Natural killer cell (primary cell): ENCODE measurements around the gene CACYBP. TPM values are rescaled to one million over a fixed set of nuclear protein-coding genes. Genes with fewer than 3 reads are reported as not detected.
A peak's percentile ranks its signal among the peaks of the same experiment; 100 is the strongest.

Experiments
- ATAC-seq, 3 donors: fragments of 150-1000 bp in 2 of 3; fragments of 200-7000 bp in 1 of 3; cut with Tn5 transposase; 1 replicate in 1 of 3; 2 replicates in 2 of 3; pipeline ENCODE4 v1.10.0; 2021; ENCODE audit warnings: mild to moderate bottlenecking in 2 of 3, moderate library complexity in 2 of 3
- DNase-seq, 2 donors: peaks; one replicate each; pipeline versions ENCODE4 v3.0.0 to v3.0.0-alpha.2; 2013 to 2021; ENCODE audit warnings: mixed read lengths in 1 of 2
- H3K27ac ChIP-seq: one replicate; pipeline ENCODE4 v1.5.1; 2013; ENCODE audit warnings: mild to moderate bottlenecking, low read length
- H3K27me3 ChIP-seq: one replicate; pipeline ENCODE4 v1.6.1; 2013; ENCODE audit warnings: low read length; ENCODE audit not compliant: control insufficient read depth, insufficient read depth
- H3K36me3 ChIP-seq: one replicate; pipeline ENCODE4 v1.6.1; 2013; ENCODE audit warnings: low read length; ENCODE audit not compliant: control insufficient read depth, insufficient read depth
- H3K4me1 ChIP-seq: one replicate; pipeline ENCODE4 v1.6.1; 2013; ENCODE audit warnings: low read length; ENCODE audit not compliant: control insufficient read depth, insufficient read depth
- H3K4me3 ChIP-seq: one replicate; pipeline ENCODE4 v1.5.1; 2013; ENCODE audit warnings: low read length
- H3K9me3 ChIP-seq: one replicate; pipeline ENCODE4 v1.6.1; 2013; ENCODE audit warnings: low read length; ENCODE audit not compliant: control insufficient read depth, insufficient read depth
- H3K27ac Mint-ChIP-seq, 2 donors: one replicate each; pipeline ENCODE4 v1.8.0; 2022; ENCODE audit warnings: mild to moderate bottlenecking in 2 of 2, mixed read lengths in 2 of 2, moderate library complexity in 1 of 2
- H3K27me3 Mint-ChIP-seq, 2 donors: one replicate each; pipeline ENCODE4 v1.8.0; 2022; ENCODE audit warnings: low read depth in 2 of 2, mixed read lengths in 2 of 2
- H3K36me3 Mint-ChIP-seq: one replicate; pipeline ENCODE4 v1.8.0; 2022; ENCODE audit warnings: mixed read lengths
- H3K4me1 Mint-ChIP-seq, 2 donors: one replicate each; pipeline ENCODE4 v1.8.0; 2022; ENCODE audit warnings: mixed read lengths in 2 of 2
- H3K4me3 Mint-ChIP-seq: one replicate; pipeline ENCODE4 v1.8.0; 2022; ENCODE audit warnings: mild to moderate bottlenecking, moderate library complexity, mixed read lengths
- H3K9me3 Mint-ChIP-seq, 2 donors: one replicate each; pipeline ENCODE4 v1.8.0; 2022; ENCODE audit warnings: mixed read lengths in 2 of 2
- WGBS: methylation state at CpG from one replicate; pipeline ENCODE4 v1.1.7; 2013; ENCODE audit warnings: missing lambda C conversion rate; ENCODE audit not compliant: insufficient coverage; 5-methylcytosine and 5-hydroxymethylcytosine counted together
- intact Hi-C: fragments of 100-400 bp; cut with micrococcal nuclease; formaldehyde crosslinking; loops from one replicate; pipeline ENCODE4 v1.14.2; 2022
- total RNA-seq, 4 donors: library from RNA; stranded (reverse); fragments of 120-200 nt in 1 of 4; gene quantifications; one replicate each; pipeline versions ENCODE4 v1.2.3 to v1.2.4, GENCODE V29; 2013 to 2022
- TF ChIP-seq, protein P1 (sequence below): fragments of 200-600 bp; IDR thresholded peaks from one replicate; pipeline ENCODE4 v1.8.0; 2022; ENCODE audit warnings: antibody characterized with exemption

CACYBP gene
- 10 to 100 TPM; 43.8 to 55.4 (median 51.9) TPM for total RNA-seq
- total RNA-seq (2013): 70.6 TPM

GRCh38 chr1:174999936-175000696, at the start of gene CACYBP:
TSS of gene CACYBP (plus strand) at chr1:174999947. CDS start at chr1:175000181, 234 bp downstream.
- TF ChIP-seq, protein P1, sequence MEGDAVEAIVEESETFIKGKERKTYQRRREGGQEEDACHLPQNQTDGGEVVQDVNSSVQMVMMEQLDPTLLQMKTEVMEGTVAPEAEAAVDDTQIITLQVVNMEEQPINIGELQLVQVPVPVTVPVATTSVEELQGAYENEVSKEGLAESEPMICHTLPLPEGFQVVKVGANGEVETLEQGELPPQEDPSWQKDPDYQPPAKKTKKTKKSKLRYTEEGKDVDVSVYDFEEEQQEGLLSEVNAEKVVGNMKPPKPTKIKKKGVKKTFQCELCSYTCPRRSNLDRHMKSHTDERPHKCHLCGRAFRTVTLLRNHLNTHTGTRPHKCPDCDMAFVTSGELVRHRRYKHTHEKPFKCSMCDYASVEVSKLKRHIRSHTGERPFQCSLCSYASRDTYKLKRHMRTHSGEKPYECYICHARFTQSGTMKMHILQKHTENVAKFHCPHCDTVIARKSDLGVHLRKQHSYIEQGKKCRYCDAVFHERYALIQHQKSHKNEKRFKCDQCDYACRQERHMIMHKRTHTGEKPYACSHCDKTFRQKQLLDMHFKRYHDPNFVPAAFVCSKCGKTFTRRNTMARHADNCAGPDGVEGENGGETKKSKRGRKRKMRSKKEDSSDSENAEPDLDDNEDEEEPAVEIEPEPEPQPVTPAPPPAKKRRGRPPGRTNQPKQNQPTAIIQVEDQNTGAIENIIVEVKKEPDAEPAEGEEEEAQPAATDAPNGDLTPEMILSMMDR: no peak
- H3K4me3 ChIP-seq: peak within 1 kb of the TSS; percentile 81
- H3K36me3 Mint-ChIP-seq: no peaks in the 10 kb centered on the region
- peak in 2 of 3 donors; percentile 0 to 2 for ATAC-seq
- no peak for DNase-seq
- no peaks in the 10 kb centered on the region for H3K27me3 Mint-ChIP-seq
- H3K36me3 ChIP-seq: peaks cover under 1% of the 10 kb centered on the region
- intact Hi-C loops: loop anchor here (1.0 kb wide), 3 partner anchors 23 to 201 kb away; partner anchors contain the start of gene MRPS14
- peaks cover 34 to 36% of the 10 kb centered on the region in 2 donors for H3K4me1 Mint-ChIP-seq
- H3K9me3 Mint-ChIP-seq: no peaks in the 10 kb centered on the region
- H3K27ac Mint-ChIP-seq: no peak within 1 kb of the TSS
- H3K9me3 ChIP-seq: no peaks in the 10 kb centered on the region
- under 1% methylated on average over 71 of the region's 71 CpGs for WGBS
- H3K4me1 ChIP-seq: peaks cover 7% of the 10 kb centered on the region
- H3K27me3 ChIP-seq: no peaks in the 10 kb centered on the region
- peak within 1 kb of the TSS; percentile 96 for H3K27ac ChIP-seq
- no peak within 1 kb of the TSS for H3K4me3 Mint-ChIP-seq

DNA sequence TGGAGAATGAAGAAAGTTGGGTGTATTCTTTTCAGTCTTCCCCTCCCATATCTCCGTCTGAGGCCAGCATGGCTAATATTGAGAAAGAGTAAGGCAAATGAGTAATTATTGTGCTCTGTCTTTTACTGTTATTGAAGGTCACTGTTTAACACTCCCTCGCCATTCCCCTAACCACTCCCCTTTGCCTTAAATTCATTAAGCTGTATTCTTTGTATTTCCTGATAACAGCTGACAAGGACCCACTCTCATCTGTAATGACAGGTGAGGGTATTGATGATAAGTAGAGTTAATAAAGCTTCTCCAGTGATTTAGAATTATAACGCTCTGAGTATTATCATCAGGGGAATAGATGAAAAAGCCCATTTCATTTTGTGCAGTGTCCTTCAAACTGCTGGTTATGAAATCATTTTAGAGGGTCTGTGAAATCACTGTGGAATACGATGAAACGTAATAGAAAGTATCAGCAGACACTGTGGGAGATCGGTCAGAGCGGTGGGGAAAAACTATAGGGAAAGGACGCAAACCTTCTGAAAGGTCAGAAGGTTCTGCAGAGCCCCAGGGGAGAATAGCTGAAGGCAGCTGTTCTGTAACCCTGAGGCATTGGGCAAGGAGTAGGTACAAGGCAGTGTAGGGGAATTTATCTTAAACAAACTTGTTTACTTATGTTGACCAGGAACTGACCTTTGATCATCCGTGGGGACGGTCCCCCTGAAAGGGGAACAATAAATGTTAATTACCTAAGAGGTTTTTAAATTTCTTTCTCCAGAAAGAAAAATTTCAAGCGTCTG, 46.3 kb upstream of the CACYBP start:
- Mint-ChIP-seq H3K4me3 (no peak overlapping the region), H3K27me3 (no peaks in the 10 kb centered on the region), H3K4me1 (peaks cover 19 to 27% of the 10 kb centered on the region in 2 donors), H3K27ac (no peak overlapping the region), H3K9me3 (no peaks in the 10 kb centered on the region), H3K36me3 (no peaks in the 10 kb centered on the region)
- Histone ChIP-seq H3K36me3 (no peaks in the 10 kb centered on the region), H3K27ac (no peak overlapping the region), H3K27me3 (no peaks in the 10 kb centered on the region), H3K4me1 (peaks cover 2% of the 10 kb centered on the region), H3K4me3 (no peak overlapping the region), H3K9me3 (no peaks in the 10 kb centered on the region)
- ATAC-seq (no peak), DNase-seq (no peak)
- TF ChIP-seq, protein P1: no peak
- intact Hi-C loops: no loop called here
- WGBS: 77% methylated on average over 7 of the region's 11 CpGs

GRCh38 chr1:174954073-174954460, 45.7 kb upstream of the CACYBP start:
- intact Hi-C loops: no loop called here
- Histone ChIP-seq H3K4me1 (peaks cover 2% of the 10 kb centered on the region), H3K27me3 (no peaks in the 10 kb centered on the region), H3K9me3 (no peaks in the 10 kb centered on the region), H3K27ac (no peak overlapping the region), H3K36me3 (no peaks in the 10 kb centered on the region), H3K4me3 (no peak overlapping the region)
- Mint-ChIP-seq H3K36me3 (no peaks in the 10 kb centered on the region), H3K27ac (peak overlapping the region in 1 of 2 donors; percentile 64), H3K27me3 (no peaks in the 10 kb centered on the region), H3K4me1 (peaks cover 21 to 27% of the 10 kb centered on the region in 2 donors), H3K4me3 (no peak overlapping the region), H3K9me3 (no peaks in the 10 kb centered on the region)
- TF ChIP-seq, protein P1: no peak
- ATAC-seq: no peak
- no peak for DNase-seq
